H1 (cell line): ENCODE measurements around the gene TFG. TPM values are rescaled to one million over a fixed set of nuclear protein-coding genes. Genes with fewer than 3 reads are reported as not detected.

Experiments used
- CTCF ChIA-PET: fragments of 300-600 bp; sonication (Branson Sonifier 250); formaldehyde crosslinking; loops from one replicate; lab custom pipeline; 2021; ENCODE audit not compliant: partially characterized antibody; lab: Charles Lee
- POLR2A ChIA-PET: fragments of 300-600 bp; sonication (Branson Sonifier 250); formaldehyde crosslinking; loops from one replicate; lab custom pipeline; 2021; ENCODE audit warnings: inconsistent platforms; ENCODE audit not compliant: partially characterized antibody; lab: Charles Lee
- DNase-seq, 2 experiments: peaks; one replicate each; pipeline versions ENCODE4 v3.0.0 to v3.0.0-alpha.2; 2010 to 2022; ENCODE audit warnings: low spot score in 2 of 2, low read depth in 1 of 2, mixed read lengths in 1 of 2
- FAIRE-seq: peaks from 2 replicates; lab custom pipeline; 2011; peaks lifted over from hg19 to GRCh38; lab: Jason Lieb, UNC
- H2AFZ ChIP-seq: 2 replicates; pipeline ENCODE4 v1.8.1; 2012; ENCODE audit warnings: low read length, inconsistent platforms
- H2AK5ac ChIP-seq: 2 replicates; pipeline ENCODE4 v1.6.1; 2013; ENCODE audit warnings: low read depth, low read length
- H2BK120ac ChIP-seq: replicated peaks from 2 replicates; pipeline ENCODE3; 2013; ENCODE audit warnings: low read depth, low read length, inconsistent platforms
- H2BK12ac ChIP-seq: 2 replicates; pipeline ENCODE4 v1.6.1; 2013; ENCODE audit warnings: low read depth, low read length
- H2BK15ac ChIP-seq: 2 replicates; pipeline ENCODE4 v1.6.1; 2013; ENCODE audit warnings: low read length
- H2BK20ac ChIP-seq: 2 replicates; pipeline ENCODE4 v1.6.1; 2013; ENCODE audit warnings: low read length
- H2BK5ac ChIP-seq: 2 replicates; pipeline ENCODE4 v1.6.1; 2013; ENCODE audit warnings: low read depth, low read length
- H3K14ac ChIP-seq: 2 replicates; pipeline ENCODE4 v1.6.1; 2013; ENCODE audit warnings: inconsistent platforms; ENCODE audit not compliant: insufficient read length
- H3K18ac ChIP-seq: 2 replicates; pipeline ENCODE4 v1.6.1; 2013; ENCODE audit warnings: low read length; ENCODE audit errors: extremely low read depth
- H3K23ac ChIP-seq: 2 replicates; pipeline ENCODE4 v1.6.1; 2013; ENCODE audit warnings: inconsistent platforms; ENCODE audit not compliant: insufficient read length
- H3K23me2 ChIP-seq: 2 replicates; pipeline ENCODE4 v1.6.1; 2013; ENCODE audit warnings: low read depth, low read length
- H3K27ac ChIP-seq: 2 replicates; pipeline ENCODE4 v1.6.1; 2011; ENCODE audit warnings: low read depth, low read length, inconsistent platforms
- H3K27me3 ChIP-seq, 4 experiments: replicated peaks in 1 of 4; 1 replicate in 1 of 4; 2 replicates in 3 of 4; pipeline versions ENCODE4 v1.6.1 to v1.8.1; 2011 to 2013; ENCODE audit warnings: low read length in 3 of 4, mild to moderate bottlenecking in 3 of 4, inconsistent platforms in 2 of 4, mixed read lengths in 2 of 4, moderate library complexity in 1 of 4; ENCODE audit not compliant: control insufficient read depth in 3 of 4, insufficient read depth in 3 of 4; ENCODE audit errors: extremely low read depth in 1 of 4
- H3K36me3 ChIP-seq, 4 experiments: 2 replicates each; pipeline versions ENCODE4 v1.6.1 to v1.8.1; 2011 to 2013; ENCODE audit warnings: mild to moderate bottlenecking in 4 of 4, low read length in 3 of 4, moderate library complexity in 2 of 4, control low read depth in 1 of 4, inconsistent platforms in 1 of 4; ENCODE audit not compliant: insufficient read depth in 4 of 4, control insufficient read depth in 2 of 4
- H3K4ac ChIP-seq: replicated peaks from 2 replicates; pipeline ENCODE3; 2013; ENCODE audit warnings: low read length, low read depth, mixed read lengths, inconsistent platforms; ENCODE audit not compliant: insufficient read length
- H3K4me1 ChIP-seq, 4 experiments: replicated peaks in 1 of 4; 1 replicate in 1 of 4; 2 replicates in 3 of 4; pipeline versions ENCODE4 v1.6.1 to v1.8.1; 2011 to 2013; ENCODE audit warnings: low read length in 3 of 4, inconsistent platforms in 2 of 4, mixed read lengths in 1 of 4; ENCODE audit not compliant: insufficient read depth in 4 of 4, control insufficient read depth in 3 of 4
- H3K4me2 ChIP-seq, 2 experiments: 2 replicates each; pipeline versions ENCODE4 v1.6.1 to v1.8.1; 2011 to 2013; ENCODE audit warnings: low read depth in 2 of 2, low read length in 2 of 2, control low read depth in 1 of 2, inconsistent platforms in 1 of 2, mild to moderate bottlenecking in 1 of 2; ENCODE audit not compliant: insufficient read depth in 1 of 2
- H3K4me3 ChIP-seq, 4 experiments: fragments of 200-600, 300-600 bp in 1 of 4; sonication (generic), shearing (Covaris generic), sonication (Bioruptor Twin) in 1 of 4; 2 replicates each; pipeline versions ENCODE4 v1.5.1 to v1.8.1; 2011 to 2016; ENCODE audit warnings: low read length in 4 of 4, low read depth in 3 of 4, control low read depth in 2 of 4, inconsistent platforms in 2 of 4, mild to moderate bottlenecking in 2 of 4, mixed read lengths in 1 of 4, moderate library complexity in 1 of 4; ENCODE audit not compliant: insufficient read depth in 2 of 4; ENCODE audit errors: extremely low read depth in 1 of 4
- H3K56ac ChIP-seq: replicated peaks from 2 replicates; pipeline ENCODE3; 2013; ENCODE audit warnings: low read depth, mild to moderate bottlenecking, mixed read lengths, low read length, inconsistent platforms; ENCODE audit not compliant: insufficient read length
- H3K79me1 ChIP-seq: 2 replicates; pipeline ENCODE4 v1.6.1; 2013; ENCODE audit warnings: low read depth, low read length, control low read depth
- H3K79me2 ChIP-seq, 2 experiments: 2 replicates each; pipeline versions ENCODE4 v1.6.1 to v1.8.1; 2012 to 2013; ENCODE audit warnings: low read length in 2 of 2, mild to moderate bottlenecking in 2 of 2, inconsistent platforms in 1 of 2; ENCODE audit not compliant: insufficient read depth in 2 of 2, control insufficient read depth in 1 of 2
- H3K9ac ChIP-seq, 4 experiments: replicated peaks in 1 of 4; 1 replicate in 1 of 4; 2 replicates in 3 of 4; pipeline versions ENCODE4 v1.6.1 to v1.8.1; 2011 to 2013; ENCODE audit warnings: low read depth in 3 of 4, low read length in 3 of 4, control low read depth in 2 of 4, mild to moderate bottlenecking in 2 of 4, moderate library complexity in 2 of 4, inconsistent platforms in 1 of 4; ENCODE audit errors: extremely low read depth in 1 of 4
- H3K9me3 ChIP-seq, 2 experiments: 2 replicates each; pipeline versions ENCODE4 v1.6.1 to v1.8.1; 2012 to 2013; ENCODE audit warnings: mild to moderate bottlenecking in 2 of 2, moderate library complexity in 2 of 2, control low read depth in 1 of 2, inconsistent platforms in 1 of 2, low read depth in 1 of 2, low read length in 1 of 2, mixed read lengths in 1 of 2; ENCODE audit not compliant: insufficient read depth in 2 of 2
- H4K20me1 ChIP-seq, 2 experiments: replicated peaks in 1 of 2; 2 replicates each; pipeline versions ENCODE3 to v1.8.1; 2011 to 2013; ENCODE audit warnings: inconsistent platforms in 2 of 2, low read length in 2 of 2, mild to moderate bottlenecking in 1 of 2; ENCODE audit not compliant: insufficient read depth in 2 of 2, control insufficient read depth in 1 of 2
- H4K5ac ChIP-seq: 2 replicates; pipeline ENCODE4 v1.6.1; 2013; ENCODE audit warnings: low read length, low read depth, mixed read lengths, inconsistent platforms; ENCODE audit not compliant: insufficient read length
- H4K8ac ChIP-seq: 2 replicates; pipeline ENCODE4 v1.8.0; 2013; ENCODE audit warnings: mild to moderate bottlenecking, moderate library complexity, low read length, inconsistent platforms; ENCODE audit not compliant: insufficient read depth; ENCODE audit errors: extremely low read depth
- H4K91ac ChIP-seq: replicated peaks from 2 replicates; pipeline ENCODE3; 2013; ENCODE audit warnings: low read length, mixed read lengths, inconsistent platforms; ENCODE audit not compliant: insufficient read length
- BCL11A ChIP-seq, 2 experiments: IDR thresholded peaks; one replicate each; pipeline ENCODE4 v1.6.1; 2011; ENCODE audit warnings: low read depth in 2 of 2, low read length in 2 of 2, mild to moderate bottlenecking in 2 of 2
- BRCA1 ChIP-seq: IDR thresholded peaks from 2 replicates; pipeline ENCODE4 v1.6.1; 2012; ENCODE audit warnings: low read depth, low read length, improper control_type of control experiment
- CBX5 ChIP-seq: fragments of 300-800, 300-1000 bp; sonication (generic); IDR thresholded peaks from 2 replicates; pipeline ENCODE4 v1.7.1; 2016; ENCODE audit warnings: antibody characterized with exemption, low read length, low read depth
- FOSL1 ChIP-seq: IDR thresholded peaks from 2 replicates; pipeline ENCODE4 v1.6.1; 2011; ENCODE audit warnings: mild to moderate bottlenecking, low read depth, low read length, moderate library complexity; ENCODE audit not compliant: insufficient read depth
- JUND ChIP-seq: IDR thresholded peaks from 2 replicates; pipeline ENCODE4 v1.6.1; 2011; ENCODE audit warnings: mild to moderate bottlenecking, improper control_type of control experiment, low read length
- KDM4A ChIP-seq: IDR thresholded peaks from one replicate; pipeline ENCODE4 v1.7.1; 2012; ENCODE audit warnings: low read depth, mild to moderate bottlenecking, moderate library complexity, low read length, inconsistent platforms; ENCODE audit not compliant: severe bottlenecking
- POLR2A ChIP-seq, 2 experiments: IDR thresholded peaks; 1 replicate in 1 of 2; 2 replicates in 1 of 2; pipeline ENCODE4 v1.6.1; 2011; ENCODE audit warnings: low read depth in 2 of 2, low read length in 2 of 2, mild to moderate bottlenecking in 2 of 2; ENCODE audit errors: control extremely low read depth in 1 of 2
- SIRT6 ChIP-seq: IDR thresholded peaks from one replicate; pipeline ENCODE4 v1.7.1; 2012; ENCODE audit warnings: low read length, inconsistent platforms
- TBP ChIP-seq: IDR thresholded peaks from 2 replicates; pipeline ENCODE4 v1.6.1; 2011; ENCODE audit warnings: low read depth, low read length, improper control_type of control experiment
- ZNF274 ChIP-seq: IDR thresholded peaks from 2 replicates; pipeline ENCODE4 v1.7.0; 2012; ENCODE audit warnings: low read length, borderline replicate concordance; ENCODE audit errors: extremely low read depth
- polyA plus RNA-seq, 7 experiments: library from polyadenylated mRNA; depleted of rRNA in 3 of 7; stranded (reverse) in 5 of 7; unstranded in 2 of 7; fragments of >200 nt in 5 of 7; fragments of 200-250 nt in 2 of 7; gene quantifications; 1 replicate in 5 of 7; 2 replicates in 1 of 7; 4 replicates in 1 of 7; pipeline versions ENCODE4 v1.2.1 to v1.2.3, GENCODE V29; 2011 to 2013; ENCODE audit warnings: missing spikeins in 2 of 7, mixed read lengths in 2 of 7
- total RNA-seq: library from RNA; stranded (reverse); fragmentation: NEBNext Ultra II Directional; extraction: Animal tissue kit (Norgen Biotek cat#: 25700); gene quantifications from 2 replicates; pipeline ENCODE4 v1.2.1, GENCODE V29; 2021
- TF ChIP-seq, protein P1 (sequence below): IDR thresholded peaks from 2 replicates; pipeline ENCODE4 v1.6.1; 2012; ENCODE audit warnings: inconsistent platforms
- TF ChIP-seq, protein P2 (sequence below): IDR thresholded peaks from 2 replicates; pipeline ENCODE4 v1.6.1; 2012; ENCODE audit warnings: low read length, inconsistent platforms

Gene TFG
- total and polyA plus RNA-seq, 2 of the 8 experiments (the other 6 are each of a cell fraction or from before 2014, with no cell fraction given), result 81.9 to 98.4 TPM

GRCh38 chr3:100777271-100777670, 68.0 kb downstream of the TFG start:
- no peak overlapping the region for H3K4ac ChIP-seq
- H3K36me3 ChIP-seq, result no peaks in the 10 kb centered on the region
- FAIRE-seq (no peak), DNase-seq (no peak)
- no peaks in the 10 kb centered on the region for H4K20me1 ChIP-seq
- H2BK5ac ChIP-seq, result no peak overlapping the region
- H3K56ac ChIP-seq, result no peak overlapping the region
- H3K79me1 ChIP-seq, result no peaks in the 10 kb centered on the region
- no peak overlapping the region for H2BK20ac ChIP-seq
- no peak overlapping the region for H2BK15ac ChIP-seq
- no peak overlapping the region for H3K14ac ChIP-seq
- H3K9me3 ChIP-seq, result no peaks in the 10 kb centered on the region
- H4K5ac ChIP-seq, result no peak overlapping the region
- H2AK5ac ChIP-seq, result no peak overlapping the region
- TF ChIP-seq FOSL1, result no peak
- no peak for TF ChIP-seq BCL11A (IDR thresholded peaks at IDR 0.05; ENCODE audit: low read depth in 2 of 2, low read length in 2 of 2)
- no peak for TF ChIP-seq ZNF274
- TF ChIP-seq, protein P1, sequence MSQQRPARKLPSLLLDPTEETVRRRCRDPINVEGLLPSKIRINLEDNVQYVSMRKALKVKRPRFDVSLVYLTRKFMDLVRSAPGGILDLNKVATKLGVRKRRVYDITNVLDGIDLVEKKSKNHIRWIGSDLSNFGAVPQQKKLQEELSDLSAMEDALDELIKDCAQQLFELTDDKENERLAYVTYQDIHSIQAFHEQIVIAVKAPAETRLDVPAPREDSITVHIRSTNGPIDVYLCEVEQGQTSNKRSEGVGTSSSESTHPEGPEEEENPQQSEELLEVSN, result no peak
- TF ChIP-seq TBP, result no peak
- no peak for TF ChIP-seq CBX5
- no peak for TF ChIP-seq POLR2A (IDR thresholded peaks at IDR 0.05; ENCODE audit: control extremely low read depth in 1 of 2, low read depth in 2 of 2, low read length in 2 of 2)
- TF ChIP-seq BRCA1, result no peak
- TF ChIP-seq, protein P2, sequence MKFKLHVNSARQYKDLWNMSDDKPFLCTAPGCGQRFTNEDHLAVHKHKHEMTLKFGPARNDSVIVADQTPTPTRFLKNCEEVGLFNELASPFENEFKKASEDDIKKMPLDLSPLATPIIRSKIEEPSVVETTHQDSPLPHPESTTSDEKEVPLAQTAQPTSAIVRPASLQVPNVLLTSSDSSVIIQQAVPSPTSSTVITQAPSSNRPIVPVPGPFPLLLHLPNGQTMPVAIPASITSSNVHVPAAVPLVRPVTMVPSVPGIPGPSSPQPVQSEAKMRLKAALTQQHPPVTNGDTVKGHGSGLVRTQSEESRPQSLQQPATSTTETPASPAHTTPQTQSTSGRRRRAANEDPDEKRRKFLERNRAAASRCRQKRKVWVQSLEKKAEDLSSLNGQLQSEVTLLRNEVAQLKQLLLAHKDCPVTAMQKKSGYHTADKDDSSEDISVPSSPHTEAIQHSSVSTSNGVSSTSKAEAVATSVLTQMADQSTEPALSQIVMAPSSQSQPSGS, result no peak
- TF ChIP-seq KDM4A, result no peak
- TF ChIP-seq SIRT6, result no peak
- no peak for TF ChIP-seq JUND
- no peak overlapping the region for H2BK12ac ChIP-seq
- no peaks in the 10 kb centered on the region for H3K4me1 ChIP-seq
- ChIA-PET POLR2A (no interaction called here), CTCF (interaction anchor here (0.8 to 2.5 kb wide), 22 partner anchors 8 to 861 kb away, joined by 3 to 10 read pairs (median 4); no protein-coding TSS in a partner anchor)
- no peak overlapping the region for H3K4me3 ChIP-seq
- no peak overlapping the region for H2AFZ ChIP-seq
- no peak overlapping the region for H3K9ac ChIP-seq
- H3K23ac ChIP-seq, result no peak overlapping the region
- no peak overlapping the region for H4K8ac ChIP-seq
- H3K23me2 ChIP-seq, result no peaks in the 10 kb centered on the region
- peaks cover 0 to 1% (median 0%) of the 10 kb centered on the region in 4 experiments; a peak in 1 of 7 replicates for H3K27me3 ChIP-seq
- no peak overlapping the region for H3K4me2 ChIP-seq
- H3K79me2 ChIP-seq, result no peaks in the 10 kb centered on the region
- H3K27ac ChIP-seq, result no peak overlapping the region
- no peak overlapping the region for H2BK120ac ChIP-seq
- H3K18ac ChIP-seq, result no peak overlapping the region
- H4K91ac ChIP-seq, result no peak overlapping the region
